Measurements from ENCODE around the gene RAD21L1.

DNA sequence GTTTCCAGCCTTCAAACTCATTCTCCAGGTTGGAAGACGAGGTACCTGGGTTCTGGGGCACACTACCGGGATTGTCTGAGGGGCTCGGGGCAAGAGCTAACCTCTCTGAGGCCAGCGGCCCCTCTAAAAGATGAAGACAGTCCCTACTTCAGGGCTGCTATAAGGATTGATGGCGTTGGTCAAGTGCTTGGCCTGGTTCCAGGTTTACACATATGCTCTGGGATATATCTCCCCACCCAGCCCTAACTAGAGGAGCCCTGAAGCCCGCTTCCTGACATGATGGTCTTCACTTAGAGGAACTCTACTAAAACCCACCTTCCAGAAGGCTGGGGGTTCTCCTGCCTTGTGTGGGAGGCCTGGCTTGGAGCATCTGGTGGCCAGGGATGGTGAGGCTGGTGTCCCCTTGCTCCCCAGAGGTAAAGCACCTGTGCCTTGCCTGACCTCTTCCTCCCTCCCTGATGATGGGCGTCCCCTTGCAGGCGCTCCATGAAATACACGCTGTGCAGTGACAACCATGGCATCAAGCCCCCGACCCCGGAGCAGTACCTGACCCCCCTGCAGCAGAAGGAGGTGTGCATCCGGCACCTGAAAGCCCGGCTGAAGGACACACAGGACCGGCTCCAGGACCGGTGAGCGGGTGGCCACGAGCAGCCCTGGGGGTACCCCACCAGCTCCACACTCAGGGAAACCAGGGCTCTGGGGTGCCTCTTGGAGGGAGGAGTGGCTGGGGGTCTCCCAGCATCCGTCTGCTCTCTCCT lies 74.4 kb downstream of the RAD21L1 start:
- TF ChIP-seq YY1 (IDR thresholded peaks at IDR 0.05; ENCODE audit: insufficient read depth, insufficient read length) (no peak), SUZ12 (IDR thresholded peaks at IDR 0.05; ENCODE audit: extremely low read depth, insufficient read depth, insufficient read length) (no peak)

All from NT2/D1 (cell line).